Stimulated activated CD4-positive, alpha-beta T cell treated with anti-CD3 and anti-CD28 coated beads, Interleukin-2, amount 100 ng/mL, for 4 hours (primary cell): ENCODE results near the gene CCR1.
"Not testable (repeated sequence)": the region's sequence is repeated elsewhere in the genome, so short reads cannot be mapped to it uniquely, and the experiment has no call there.

ENCODE experiments used
- DNase-seq: peaks from one replicate; pipeline ENCODE4 v3.0.0-alpha.2; 2020; ENCODE audit warnings: low read depth

Gene CCR1

DNA sequence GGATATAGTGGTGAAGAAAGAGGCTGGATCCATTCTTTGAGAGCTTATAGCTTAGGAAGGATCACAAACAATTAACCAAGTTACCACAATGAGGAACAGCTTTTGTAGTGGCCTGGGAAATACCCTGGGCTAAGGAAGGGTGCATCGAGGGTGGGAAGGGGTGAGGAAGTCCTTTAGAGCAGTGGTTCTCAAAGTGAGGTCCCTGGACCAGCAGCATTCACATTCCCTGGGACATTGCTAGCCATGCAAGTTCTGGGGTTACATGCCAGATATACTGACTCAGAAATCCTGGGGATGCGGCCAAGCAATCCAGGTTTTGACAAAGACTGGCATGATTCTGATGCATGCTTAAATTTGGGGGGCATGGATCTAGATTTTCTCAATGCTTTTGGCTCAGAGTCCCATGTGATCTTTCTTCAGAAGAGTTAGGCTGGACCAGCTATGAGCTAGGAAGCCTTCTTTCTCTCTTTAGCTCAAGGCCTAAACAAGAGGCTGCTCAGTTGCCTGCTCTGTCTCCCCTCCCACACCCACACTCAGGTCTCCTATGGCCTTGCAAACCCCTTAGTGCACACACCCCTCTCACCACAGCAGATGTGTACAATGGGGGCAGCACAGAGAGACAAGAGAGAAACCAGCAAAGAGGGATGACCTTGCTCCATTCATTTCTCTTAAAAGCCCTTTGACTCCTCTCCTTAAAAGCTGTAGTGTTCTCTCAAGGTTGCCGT, 1.8 kb upstream of the CCR1 start:
- DNase-seq, result no peak

DNA sequence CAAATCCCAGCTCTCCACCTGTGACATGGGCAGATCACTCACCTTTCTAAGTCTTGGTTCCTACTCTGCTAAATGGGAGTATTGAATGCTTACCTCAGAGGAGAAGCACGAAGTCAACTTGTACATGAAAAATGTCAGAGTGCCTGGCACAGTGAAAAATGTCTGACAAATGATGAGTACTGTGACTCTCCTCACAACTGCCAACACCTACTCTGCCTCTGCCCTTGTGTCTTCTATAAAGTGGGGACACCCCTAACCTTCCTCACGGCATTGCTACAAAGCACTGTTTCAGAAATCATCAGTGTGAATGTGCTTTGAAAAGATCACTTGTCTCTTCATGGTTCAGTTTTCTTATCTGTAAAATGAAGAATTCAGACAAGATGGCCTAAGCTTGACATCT, 940 bp upstream of the CCR1 start:
- DNase-seq, result no peak

DNA sequence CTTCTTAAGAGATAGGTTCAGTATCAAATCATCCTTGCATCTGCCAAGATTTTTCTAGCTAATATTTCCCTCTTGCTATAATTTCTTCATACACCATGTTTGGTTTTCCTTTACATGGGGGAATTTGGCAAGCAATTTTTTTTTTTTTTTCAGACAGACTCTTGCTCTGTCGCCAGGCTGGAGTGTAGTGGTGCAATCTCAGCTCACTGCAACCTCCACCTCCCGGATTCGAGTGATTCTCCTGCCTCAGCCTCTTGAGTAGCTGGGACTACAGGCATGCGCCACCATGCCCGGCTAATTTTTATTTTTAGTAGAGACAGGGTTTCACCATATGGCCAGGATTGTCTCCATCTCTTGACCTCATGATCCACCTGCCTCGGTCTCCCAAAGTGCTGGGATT, 599 bp downstream of the CCR1 start:
- not testable (repeated sequence) for DNase-seq

DNA sequence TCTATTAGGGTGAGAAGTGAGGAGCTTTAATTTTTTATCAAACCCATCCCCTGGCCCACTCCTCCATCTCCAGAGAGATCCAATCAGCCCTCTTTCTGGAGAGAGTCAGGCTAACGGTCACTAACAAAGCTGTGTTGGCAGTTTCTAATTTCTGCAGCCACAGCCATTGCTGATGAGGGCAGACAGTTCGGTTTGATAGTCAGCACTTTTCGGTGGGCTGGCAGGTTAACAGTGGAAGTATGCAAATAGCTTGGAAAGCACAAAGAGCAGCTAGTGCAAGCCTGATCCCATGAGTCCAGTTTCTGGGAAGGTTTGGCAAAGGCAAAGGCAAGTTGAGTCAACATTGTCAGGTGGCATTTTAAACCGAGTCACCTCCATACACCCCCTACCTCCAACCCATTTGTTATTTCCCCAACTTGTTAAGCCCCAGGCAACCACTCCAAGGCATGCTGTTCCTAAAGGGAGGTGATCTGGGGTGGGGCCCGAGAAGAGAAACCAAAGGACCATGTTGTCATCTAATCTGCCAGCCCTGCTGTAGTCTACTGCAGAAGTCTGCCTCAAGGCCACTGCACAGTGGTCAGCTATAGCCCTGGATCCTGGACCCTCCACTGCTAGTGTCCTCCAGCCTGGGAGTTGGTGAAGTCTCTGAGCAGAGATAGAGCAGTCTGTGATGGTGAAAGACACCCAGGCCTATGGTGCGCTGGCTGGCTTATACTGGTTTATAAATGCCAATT, 1.7 kb downstream of the CCR1 start:
- no peak for DNase-seq

DNA sequence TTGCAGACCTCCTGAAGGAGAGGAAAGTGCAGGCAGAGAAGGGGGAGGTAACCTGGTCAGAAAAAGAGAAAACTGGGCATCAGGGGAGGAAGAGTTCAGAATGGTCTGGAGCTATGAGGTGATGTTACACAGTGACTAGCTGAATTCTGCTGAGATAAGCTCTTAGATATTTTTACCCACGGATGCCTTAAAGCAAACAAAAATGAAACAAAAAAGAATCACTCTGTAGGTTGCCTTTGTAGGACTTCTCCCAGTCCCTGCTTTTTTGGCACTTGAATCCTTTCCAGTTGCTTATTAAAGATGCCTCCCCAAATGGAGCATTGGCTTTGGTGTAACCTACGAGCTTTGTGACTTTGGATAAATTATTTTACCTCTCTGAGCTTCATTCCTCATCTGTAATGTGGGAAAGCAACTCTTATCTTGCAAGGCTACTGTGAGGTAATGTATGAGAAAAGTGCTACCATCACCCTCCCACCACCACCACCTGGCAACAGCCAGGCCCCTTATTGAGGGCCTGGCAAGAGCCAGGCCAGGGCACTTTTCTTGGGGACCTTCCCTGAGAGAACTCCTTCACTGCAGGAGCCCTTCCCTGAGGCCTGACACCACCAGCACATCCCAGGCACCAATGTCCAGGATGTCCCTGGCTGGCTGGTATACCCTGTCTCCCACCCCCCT, 2.7 kb downstream of the CCR1 start:
- no peak for DNase-seq

DNA sequence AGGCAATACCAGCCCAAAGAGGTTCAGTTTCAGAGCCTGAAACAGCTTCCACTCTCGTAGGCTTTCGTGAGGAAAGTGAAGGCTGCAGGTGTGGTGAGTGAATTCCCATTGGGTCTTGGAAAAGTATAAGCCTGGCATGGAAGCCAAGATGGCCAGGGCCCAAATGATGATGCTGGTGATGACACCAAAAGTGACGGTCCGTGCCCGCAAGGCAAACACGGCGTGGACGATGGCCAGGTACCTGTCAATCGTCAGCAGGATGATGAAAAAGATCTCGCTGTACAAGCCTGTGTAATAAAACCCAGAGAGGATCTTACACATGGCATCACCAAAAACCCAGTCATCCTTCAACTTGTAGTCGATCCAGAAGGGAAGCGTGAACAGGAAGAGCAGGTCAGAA, 4.4 kb downstream of the CCR1 start:
- DNase-seq, result no peak

DNA sequence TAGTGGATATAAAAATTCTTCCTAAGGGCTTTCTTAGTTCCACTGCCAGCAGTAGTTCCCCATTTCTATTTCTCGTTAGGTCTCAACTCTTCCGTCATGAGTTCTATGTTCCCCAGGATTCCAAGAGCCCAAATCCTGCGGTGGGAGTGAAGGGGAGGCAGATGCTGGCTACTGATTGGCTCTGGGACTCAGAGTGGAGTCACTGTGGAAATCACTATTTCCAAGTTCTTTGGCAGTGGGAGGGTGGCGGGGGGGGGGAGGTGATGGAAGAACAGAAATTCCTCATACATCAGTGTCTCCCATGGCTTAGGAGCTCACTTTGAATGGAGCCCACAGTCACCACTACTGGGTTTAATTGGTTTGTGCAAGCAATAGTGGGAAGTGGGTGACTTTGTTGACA, 5.6 kb downstream of the CCR1 start:
- DNase-seq, result no peak

DNA sequence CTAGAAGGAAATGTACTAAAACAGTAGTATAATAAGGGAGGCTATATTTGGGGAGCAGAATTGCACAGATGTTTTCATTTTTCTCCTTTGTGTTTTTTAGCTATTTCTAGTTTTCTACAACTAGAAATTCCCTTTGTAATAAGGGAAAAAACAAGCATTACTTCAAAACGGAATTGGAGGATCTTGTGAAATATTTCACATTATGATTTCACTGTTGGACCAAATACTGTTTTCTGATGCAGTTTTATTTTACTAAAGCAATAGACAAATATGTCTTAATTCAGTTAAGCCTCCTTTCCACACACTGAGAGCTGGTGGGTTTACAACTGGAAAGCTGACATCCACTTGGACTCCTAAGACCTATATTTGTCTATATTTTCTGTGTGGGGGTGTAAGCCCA, 7.3 kb downstream of the CCR1 start:
- DNase-seq, result no peak

DNA sequence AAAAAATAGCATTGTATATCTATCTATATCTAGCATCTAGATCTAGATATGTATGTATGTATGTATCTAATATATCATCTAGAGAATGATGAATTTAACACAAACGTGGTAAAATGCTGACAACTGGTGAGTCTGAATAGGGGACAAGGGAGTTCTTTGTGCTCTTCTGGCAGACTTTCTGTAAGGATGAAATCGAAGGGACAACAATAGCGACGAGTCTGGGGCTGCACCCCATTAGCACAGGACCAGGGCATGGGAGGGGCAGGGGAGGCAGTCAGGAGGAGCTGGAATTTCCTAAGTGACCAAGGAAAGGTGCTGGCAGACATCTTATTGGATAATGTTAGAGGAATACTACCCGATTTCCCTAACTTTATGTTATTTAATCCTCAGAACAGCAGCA, 7.9 kb downstream of the CCR1 start:
- DNase-seq, result no peak

DNA sequence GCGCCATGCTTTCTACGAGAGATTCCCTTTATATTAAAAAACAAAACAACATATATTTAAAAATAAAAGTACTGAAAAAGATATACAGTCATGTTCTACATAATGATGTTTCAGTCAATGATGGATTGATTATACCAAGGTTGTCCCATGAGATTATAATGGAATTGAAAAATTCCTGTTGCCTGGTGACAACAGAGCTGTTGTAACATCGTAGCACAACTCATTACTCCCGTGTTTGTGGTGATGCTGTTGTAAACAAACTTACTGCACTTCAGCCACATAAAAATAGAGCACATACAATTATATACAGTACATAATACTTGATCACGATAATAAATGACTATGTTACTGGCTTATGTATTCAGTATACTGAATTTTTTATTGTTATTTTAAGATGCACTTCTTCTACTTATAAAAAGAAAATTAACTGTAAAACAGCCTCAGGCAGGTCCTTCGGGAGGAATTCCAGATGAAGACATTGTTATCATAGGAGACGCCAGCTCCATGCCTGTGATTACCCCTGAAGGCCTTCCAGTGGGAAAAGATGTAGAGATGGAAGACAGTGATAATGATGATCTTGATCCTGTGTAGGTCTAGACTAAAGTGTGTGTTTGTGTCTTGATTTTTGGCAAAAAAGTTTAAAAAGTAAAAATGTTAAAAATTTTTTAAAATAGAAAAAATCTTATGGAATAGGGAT, 11.7 kb downstream of the CCR1 start:
- no peak for DNase-seq

DNA sequence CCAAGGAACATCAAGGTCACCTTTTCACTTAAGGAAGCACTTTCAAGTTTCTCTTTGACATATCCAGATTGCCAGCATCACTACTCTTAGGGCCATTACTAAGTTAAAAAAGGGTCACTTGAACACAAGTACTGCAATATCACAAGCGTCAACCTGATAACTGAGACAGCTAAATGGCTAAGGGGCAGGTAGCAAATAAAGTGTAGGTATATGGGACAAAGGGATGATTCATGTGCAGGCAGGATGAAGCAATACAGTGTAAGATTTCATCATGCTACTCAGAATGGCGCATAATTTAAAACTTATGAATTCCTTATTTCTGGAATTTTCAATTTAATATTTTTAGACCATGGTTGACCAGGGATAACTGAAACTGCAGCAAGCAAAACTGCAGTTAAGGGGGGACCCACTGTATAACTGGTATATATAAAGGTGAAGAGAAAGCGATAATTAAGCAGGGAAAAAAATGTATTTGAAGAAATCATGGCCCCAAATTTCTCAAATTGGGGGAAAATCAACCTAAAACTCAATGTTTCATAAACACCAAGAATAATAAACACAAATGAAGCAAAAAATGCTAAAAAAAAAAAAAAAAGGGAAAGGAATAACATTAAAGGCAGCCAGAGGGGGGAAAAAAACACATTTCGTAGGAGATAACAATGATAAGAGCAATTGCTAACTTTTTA, 13.1 kb downstream of the CCR1 start:
- DNase-seq, result no peak

DNA sequence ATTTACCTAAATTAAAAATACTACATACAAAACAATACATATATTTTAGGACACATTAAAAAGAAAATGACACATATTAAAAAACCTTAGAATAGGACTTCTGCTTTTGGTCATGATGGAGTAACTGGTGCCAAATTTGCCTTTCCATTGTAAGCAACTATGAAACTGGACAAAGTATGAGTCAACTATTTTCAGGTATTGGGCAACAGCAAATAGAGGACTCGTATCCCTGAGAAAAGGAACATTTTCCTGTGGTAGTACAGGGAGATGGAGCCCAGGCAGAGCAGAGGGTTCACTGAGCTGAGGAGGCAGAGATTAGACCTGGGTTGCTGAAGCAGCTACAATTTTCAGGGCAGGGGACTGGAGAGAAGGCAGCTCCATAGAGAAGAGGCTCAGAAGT, 14.7 kb downstream of the CCR1 start:
- DNase-seq, result no peak

DNA sequence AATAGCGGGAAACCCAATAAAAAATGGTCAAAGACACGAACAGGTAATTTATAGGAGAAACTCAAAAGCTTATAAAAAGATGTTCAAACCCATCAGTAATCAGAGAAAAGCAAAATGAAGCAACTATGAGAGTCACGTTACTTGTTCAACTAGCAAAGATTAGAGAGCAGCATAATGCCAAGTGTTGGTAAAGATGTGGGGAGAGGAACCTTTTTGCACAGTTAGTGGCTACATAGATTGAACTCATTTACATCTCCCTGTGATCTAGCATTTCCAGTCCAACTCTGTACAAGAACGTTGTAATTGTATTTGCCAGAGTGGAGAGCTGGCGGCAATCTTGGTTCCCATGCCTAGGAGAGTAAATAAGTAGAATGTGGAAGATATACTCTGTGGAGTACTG, 15.2 kb downstream of the CCR1 start:
- DNase-seq, result no peak

DNA sequence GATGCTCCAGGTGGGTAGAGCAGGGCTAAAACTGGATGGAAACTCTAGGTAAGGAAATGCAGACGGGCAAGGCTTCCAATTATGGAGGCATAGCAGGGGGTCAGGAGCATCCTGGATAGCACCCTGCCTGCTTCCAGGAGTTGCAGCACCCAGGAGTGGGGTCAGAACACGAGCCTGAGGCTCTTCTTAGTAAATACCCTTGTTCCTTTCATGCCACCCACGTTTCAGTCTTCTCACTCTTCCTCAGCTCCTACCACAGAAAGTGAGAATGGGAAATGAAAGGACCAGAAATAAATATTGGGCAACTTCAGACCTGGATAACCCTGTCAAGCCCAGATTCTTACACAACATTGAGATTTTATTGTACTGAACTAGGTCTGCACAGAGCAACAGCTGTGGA, 16.4 kb downstream of the CCR1 start:
- DNase-seq, result no peak

DNA sequence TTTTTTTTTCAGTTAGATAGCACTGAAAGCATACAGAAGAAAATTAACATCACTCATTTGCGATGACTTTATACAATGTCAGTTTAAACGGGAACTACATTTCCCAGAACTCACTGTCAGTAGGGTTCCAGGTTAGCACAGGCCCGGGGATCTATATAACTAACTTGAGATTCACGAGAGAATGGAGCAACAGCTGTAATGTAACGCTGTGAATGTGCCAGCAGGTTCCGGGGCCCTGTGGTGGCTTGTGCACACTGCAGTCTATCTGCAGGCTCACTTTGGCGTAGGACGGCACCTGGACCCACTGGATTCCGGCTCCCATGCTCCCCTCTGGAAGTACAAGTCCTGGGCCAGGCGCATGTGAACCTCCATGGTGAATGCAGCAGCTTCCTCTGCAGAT, 19.4 kb downstream of the CCR1 start:
- no peak for DNase-seq

DNA sequence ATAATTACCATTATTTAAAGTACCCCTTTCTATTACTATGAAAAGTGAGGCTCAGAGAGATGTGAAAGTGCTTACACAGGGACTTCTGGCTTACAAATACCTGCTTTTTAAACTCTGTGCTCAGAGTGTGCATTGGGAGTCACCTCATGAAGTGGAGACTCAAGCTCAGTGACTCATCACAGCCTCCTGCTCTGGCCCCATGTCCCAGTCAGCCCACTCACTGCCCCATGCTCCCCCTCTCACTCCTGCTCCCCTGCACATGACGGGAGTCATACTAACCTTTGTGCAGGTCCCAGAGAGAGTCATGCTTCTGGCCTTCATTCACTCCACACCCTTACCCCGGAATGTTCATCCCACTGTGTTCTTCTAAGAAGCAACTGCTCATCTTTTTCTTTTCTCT, 20.2 kb downstream of the CCR1 start:
- no peak for DNase-seq

DNA sequence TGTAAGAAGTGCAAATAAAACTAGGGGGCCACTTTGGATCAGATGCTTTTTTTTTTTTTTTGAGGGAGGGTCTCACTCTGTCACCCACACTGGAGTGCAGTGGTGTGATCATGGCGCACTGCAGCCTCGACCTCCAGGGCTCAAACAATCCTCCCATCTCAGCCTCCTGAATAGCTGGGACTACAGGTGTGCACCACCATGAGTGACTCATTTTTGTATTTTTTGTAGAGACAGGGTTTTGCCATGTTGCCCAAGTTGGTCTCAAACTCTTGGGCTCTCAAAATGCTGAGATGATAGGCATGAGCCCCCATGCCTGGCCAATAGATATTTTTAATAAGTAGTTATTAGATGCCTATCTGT, 20.8 kb downstream of the CCR1 start:
- DNase-seq, result no peak

DNA sequence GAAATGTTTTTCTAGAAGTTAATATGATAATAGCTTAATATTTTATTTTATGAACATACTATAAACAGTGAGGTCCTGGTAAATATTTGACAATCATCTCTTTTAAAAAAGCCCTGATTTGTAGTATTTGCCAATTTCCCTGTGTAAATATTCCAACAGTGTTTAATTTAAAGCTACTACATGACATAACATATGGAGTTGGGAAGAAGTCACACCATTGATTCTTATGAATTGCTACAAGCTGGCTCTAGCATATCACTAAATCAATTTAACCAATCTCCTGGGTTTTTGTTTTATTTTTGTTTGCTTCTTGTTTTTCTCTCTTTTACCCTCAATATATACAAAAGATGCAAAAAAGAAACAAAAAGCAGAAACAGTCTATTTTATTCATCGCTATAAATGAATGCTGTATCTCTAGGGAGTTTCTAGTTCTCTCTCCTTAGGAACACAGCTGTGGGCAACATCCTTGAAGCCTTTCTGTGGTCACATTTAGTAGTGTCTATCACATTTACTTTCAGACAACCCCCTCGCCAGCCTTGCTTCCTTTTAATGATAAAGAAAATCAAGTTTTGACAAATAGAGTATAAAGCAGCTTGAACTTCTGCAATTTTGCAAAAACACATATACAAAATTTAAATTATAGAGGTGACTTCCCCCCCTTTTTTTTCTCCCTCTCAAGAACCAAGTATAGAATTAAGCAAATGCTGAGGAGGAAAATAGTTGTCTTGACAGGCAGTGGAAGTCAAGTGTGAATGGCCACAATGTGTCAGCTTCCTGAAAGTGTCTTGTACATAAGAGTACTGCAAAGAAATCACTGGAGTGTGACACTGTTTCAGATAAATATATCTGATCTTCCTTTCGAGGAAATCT, 21.4 kb downstream of the CCR1 start:
- no peak for DNase-seq

DNA sequence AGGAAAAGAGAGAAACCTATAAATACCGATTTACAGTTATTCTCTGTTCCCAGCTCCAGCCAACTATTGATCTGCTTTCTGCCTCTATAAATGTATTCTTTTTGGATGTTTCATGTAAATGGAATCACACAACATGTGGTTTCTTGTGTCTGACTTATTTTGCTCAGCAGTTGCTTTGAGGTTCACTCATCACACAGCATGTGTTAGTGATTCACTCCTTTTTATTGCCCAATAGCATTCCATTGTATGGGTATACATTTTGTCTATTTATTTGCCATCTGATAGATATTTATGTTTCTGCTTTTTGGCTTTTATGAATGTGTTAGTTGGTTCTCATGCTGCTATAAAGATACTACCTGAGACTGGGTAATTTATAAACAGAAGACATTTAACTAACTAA, 23.6 kb downstream of the CCR1 start:
- no peak for DNase-seq

DNA sequence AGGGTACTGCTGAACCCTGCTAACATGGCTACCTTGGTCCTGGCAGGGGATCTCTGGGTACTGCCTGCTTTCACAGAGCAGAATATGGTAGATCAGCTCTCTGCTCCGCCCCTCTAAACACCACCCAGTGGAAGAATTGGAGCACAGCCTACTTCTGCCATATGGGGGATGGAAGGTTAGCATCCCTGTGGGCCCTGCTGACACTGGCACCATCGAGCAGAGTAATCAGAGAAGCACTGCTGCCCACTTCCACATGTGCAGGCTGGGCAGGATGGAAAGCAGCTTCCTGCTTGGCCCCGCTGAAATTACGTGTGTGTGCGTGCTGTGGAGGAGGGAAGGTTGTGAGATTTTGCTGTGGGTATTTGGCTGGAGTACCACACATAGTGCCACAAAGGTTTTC, 24.8 kb downstream of the CCR1 start:
- no peak for DNase-seq

DNA sequence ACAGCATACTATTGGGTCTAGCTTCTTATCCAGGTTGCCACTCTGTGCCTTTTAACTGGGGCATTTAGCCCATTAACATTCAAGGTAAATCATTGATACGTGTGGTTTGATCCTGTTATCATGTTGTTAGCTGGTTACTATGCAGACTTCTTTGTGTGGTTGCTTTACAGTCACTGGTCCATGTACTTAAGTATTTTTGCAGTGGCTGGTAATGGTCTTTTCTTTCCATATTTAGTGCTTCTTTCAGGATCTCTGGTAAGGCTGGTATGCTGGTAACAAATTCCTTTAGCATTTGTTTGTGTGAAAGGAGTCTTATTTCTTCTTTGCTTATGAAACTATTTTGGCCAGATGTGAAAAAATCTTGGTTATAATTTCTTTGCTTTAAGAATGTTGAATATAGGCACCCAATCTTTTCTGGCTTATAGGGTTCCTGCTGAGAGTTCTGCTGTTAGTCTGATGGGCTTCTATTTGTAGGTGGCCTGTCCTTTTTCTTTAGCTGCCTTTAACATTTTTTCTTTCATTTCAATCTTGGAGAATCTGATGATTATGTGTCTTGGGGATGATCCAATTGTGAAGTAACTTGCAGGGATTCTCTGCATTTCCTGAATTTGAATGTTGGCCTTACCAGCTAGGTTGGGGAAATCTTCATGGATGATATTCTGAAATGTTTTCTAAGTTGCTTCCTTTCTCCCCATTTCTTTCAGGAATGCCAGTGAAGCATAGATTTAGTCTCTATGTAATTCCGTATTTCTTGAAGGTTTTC, 39.3 kb downstream of the CCR1 start:
- no peak for DNase-seq
